ENCODE data around the gene COBL. TPM values are rescaled to one million over a fixed set of nuclear protein-coding genes. Genes with fewer than 3 reads are reported as not detected.

The COBL gene
- total and polyA plus RNA-seq, 10 of the 15 experiments (the other 5 are each of a cell fraction or from before 2014, with no cell fraction given): 0.21 TPM; not detected in 9

DNA sequence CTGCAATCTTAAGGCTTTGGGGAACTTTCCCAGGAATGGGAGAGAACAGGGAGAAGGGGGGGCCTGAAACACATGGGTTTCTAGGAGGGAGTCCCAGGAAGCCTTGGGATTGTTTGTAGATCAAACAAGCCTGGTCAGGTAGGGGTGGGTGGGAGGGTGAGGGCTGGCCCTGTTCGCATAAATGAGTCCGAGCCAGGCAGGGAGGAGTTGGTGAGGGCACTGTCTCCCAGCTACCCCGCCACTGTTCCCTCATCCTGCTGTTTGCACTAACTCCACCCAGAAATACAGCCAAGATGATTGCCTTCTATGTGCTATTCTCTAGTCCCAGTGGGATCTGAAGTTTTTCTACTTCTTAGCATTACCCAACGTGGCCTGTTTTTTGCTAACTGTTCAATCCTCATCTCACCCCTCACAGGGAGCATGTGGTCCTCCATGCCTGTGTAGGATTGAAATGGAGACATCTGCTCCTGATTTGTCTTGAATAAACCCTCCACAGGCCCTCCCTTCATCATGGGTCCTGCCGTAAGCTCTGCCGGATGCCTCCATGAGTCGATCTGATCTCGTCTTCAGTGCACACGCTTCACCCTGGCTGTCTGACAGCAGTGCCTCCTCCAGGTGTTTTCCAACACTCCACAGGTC is 257.0 kb downstream of the COBL start:
- Histone ChIP-seq H2AFZ (ENCODE audit: control insufficient read depth, low read depth, low read length) (no peak overlapping the region), H3K4me3 (no peak overlapping the region), H3K27ac (ENCODE audit: control insufficient read depth, insufficient read depth) (no peak overlapping the region), H3K36me3 (ENCODE audit: control insufficient read depth in 2 of 2, insufficient read depth in 2 of 2, low read length in 1 of 2) (no peaks in the 10 kb centered on the region), H3K79me2 (ENCODE audit: control insufficient read depth, insufficient read depth, low read length) (no peaks in the 10 kb centered on the region), H3K9me3 (replicated peaks; ENCODE audit: control insufficient read depth, insufficient read depth, low read length) (no peaks in the 10 kb centered on the region), H4K20me1 (ENCODE audit: control insufficient read depth, insufficient read depth) (no peaks in the 10 kb centered on the region), H3K9ac (ENCODE audit: control insufficient read depth, insufficient read depth, low read length) (no peak overlapping the region), H3K27me3 (replicated peaks in 1 of 2; ENCODE audit: control insufficient read depth in 2 of 2, insufficient read depth in 2 of 2, low read length in 1 of 2) (no peaks in the 10 kb centered on the region; a peak in 2 of 4 replicates), H3K4me1 (ENCODE audit: control insufficient read depth, insufficient read depth, low read length) (no peaks in the 10 kb centered on the region), H3K4me2 (ENCODE audit: control insufficient read depth, insufficient read depth) (no peak overlapping the region)
- CTCF ChIA-PET: interaction anchor here (1.2 kb wide), 1 partner anchor 11 kb away, joined by 4 read pairs; no protein-coding TSS in a partner anchor
- intact Hi-C loops (cut with micrococcal nuclease; ENCODE audit: unreplicated experiment): no loop called here
- DNase-seq (ENCODE audit: low read depth, low spot score): no peak
- TF ChIP-seq GABPA (IDR thresholded peaks at IDR 0.05; ENCODE audit: low read depth): no peak
- no peak for TF ChIP-seq NRF1 (conservative IDR thresholded peaks at IDR 0.05; ENCODE audit: low read depth, low read length)
- no peak for FAIRE-seq
- BruUV-seq (replicated peaks): no TSS peak
- POLR2A ChIA-PET: no interaction called here
- WGBS (ENCODE audit: insufficient coverage, insufficient replicate concordance, low lambda C conversion rate, missing lambda C conversion rate): 15% methylated on average over 9 of the region's 9 CpGs
- ATAC-seq: no peak
- in situ Hi-C loops (cut with MboI): no loop called here
- RAD21 ChIA-PET (ENCODE audit: unreplicated experiment): no interaction called here
- SMC1A ChIA-PET (ENCODE audit: uncharacterized antibody, unreplicated experiment): no interaction called here

DNA sequence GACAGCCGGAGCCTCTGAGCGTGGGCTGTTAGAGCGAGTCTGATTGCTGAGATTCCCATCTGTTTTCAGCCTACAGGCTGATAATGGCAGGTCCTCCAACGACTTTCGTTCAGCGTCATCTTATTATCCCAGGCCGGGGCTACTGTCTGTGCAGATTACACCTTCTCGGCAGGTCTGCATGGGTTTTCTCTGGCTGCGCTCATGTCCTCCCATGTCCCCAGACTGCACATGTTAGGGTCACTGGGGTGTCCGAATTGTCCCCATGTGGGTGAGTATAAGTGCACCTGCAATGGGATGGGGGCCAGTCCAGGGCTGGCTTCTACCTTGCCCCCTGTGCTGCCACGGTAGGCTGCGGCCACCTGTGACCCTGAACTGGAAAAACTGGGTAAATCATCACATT is 257.8 kb downstream of the COBL start:
- Histone ChIP-seq H3K79me2 (ENCODE audit: control insufficient read depth, insufficient read depth, low read length) (no peaks in the 10 kb centered on the region), H3K27me3 (replicated peaks in 1 of 2; ENCODE audit: control insufficient read depth in 2 of 2, insufficient read depth in 2 of 2, low read length in 1 of 2) (no peaks in the 10 kb centered on the region; a peak in 2 of 4 replicates), H3K4me2 (ENCODE audit: control insufficient read depth, insufficient read depth) (no peak overlapping the region), H3K4me3 (no peak overlapping the region), H3K36me3 (ENCODE audit: control insufficient read depth in 2 of 2, insufficient read depth in 2 of 2, low read length in 1 of 2) (no peaks in the 10 kb centered on the region), H3K4me1 (ENCODE audit: control insufficient read depth, insufficient read depth, low read length) (no peaks in the 10 kb centered on the region), H3K9ac (ENCODE audit: control insufficient read depth, insufficient read depth, low read length) (no peak overlapping the region), H2AFZ (ENCODE audit: control insufficient read depth, low read depth, low read length) (no peak overlapping the region), H3K9me3 (replicated peaks; ENCODE audit: control insufficient read depth, insufficient read depth, low read length) (no peaks in the 10 kb centered on the region), H4K20me1 (ENCODE audit: control insufficient read depth, insufficient read depth) (no peaks in the 10 kb centered on the region), H3K27ac (ENCODE audit: control insufficient read depth, insufficient read depth) (no peak overlapping the region)
- no TSS peak for BruUV-seq (replicated peaks)
- SMC1A ChIA-PET (ENCODE audit: uncharacterized antibody, unreplicated experiment): no interaction called here
- CTCF ChIA-PET: interaction anchor here (1.2 kb wide), 1 partner anchor 12 kb away, joined by 4 read pairs; no protein-coding TSS in a partner anchor
- POLR2A ChIA-PET: no interaction called here
- RAD21 ChIA-PET (ENCODE audit: unreplicated experiment): no interaction called here
- ATAC-seq (no peak), DNase-seq (ENCODE audit: low read depth, low spot score) (no peak), FAIRE-seq (no peak)
- in situ Hi-C loops (cut with MboI): no loop called here
- intact Hi-C loops (cut with micrococcal nuclease; ENCODE audit: unreplicated experiment): no loop called here
- WGBS (ENCODE audit: insufficient coverage, insufficient replicate concordance, low lambda C conversion rate, missing lambda C conversion rate): 33% methylated on average over 12 of the region's 12 CpGs
- TF ChIP-seq, protein P1, sequence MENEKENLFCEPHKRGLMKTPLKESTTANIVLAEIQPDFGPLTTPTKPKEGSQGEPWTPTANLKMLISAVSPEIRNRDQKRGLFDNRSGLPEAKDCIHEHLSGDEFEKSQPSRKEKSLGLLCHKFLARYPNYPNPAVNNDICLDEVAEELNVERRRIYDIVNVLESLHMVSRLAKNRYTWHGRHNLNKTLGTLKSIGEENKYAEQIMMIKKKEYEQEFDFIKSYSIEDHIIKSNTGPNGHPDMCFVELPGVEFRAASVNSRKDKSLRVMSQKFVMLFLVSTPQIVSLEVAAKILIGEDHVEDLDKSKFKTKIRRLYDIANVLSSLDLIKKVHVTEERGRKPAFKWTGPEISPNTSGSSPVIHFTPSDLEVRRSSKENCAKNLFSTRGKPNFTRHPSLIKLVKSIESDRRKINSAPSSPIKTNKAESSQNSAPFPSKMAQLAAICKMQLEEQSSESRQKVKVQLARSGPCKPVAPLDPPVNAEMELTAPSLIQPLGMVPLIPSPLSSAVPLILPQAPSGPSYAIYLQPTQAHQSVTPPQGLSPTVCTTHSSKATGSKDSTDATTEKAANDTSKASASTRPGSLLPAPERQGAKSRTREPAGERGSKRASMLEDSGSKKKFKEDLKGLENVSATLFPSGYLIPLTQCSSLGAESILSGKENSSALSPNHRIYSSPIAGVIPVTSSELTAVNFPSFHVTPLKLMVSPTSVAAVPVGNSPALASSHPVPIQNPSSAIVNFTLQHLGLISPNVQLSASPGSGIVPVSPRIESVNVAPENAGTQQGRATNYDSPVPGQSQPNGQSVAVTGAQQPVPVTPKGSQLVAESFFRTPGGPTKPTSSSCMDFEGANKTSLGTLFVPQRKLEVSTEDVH (IDR thresholded peaks at IDR 0.05; ENCODE audit: low read depth, partially characterized antibody): no peak
- no peak for TF ChIP-seq PAX8 (IDR thresholded peaks at IDR 0.05)
- TF ChIP-seq, protein P2, sequence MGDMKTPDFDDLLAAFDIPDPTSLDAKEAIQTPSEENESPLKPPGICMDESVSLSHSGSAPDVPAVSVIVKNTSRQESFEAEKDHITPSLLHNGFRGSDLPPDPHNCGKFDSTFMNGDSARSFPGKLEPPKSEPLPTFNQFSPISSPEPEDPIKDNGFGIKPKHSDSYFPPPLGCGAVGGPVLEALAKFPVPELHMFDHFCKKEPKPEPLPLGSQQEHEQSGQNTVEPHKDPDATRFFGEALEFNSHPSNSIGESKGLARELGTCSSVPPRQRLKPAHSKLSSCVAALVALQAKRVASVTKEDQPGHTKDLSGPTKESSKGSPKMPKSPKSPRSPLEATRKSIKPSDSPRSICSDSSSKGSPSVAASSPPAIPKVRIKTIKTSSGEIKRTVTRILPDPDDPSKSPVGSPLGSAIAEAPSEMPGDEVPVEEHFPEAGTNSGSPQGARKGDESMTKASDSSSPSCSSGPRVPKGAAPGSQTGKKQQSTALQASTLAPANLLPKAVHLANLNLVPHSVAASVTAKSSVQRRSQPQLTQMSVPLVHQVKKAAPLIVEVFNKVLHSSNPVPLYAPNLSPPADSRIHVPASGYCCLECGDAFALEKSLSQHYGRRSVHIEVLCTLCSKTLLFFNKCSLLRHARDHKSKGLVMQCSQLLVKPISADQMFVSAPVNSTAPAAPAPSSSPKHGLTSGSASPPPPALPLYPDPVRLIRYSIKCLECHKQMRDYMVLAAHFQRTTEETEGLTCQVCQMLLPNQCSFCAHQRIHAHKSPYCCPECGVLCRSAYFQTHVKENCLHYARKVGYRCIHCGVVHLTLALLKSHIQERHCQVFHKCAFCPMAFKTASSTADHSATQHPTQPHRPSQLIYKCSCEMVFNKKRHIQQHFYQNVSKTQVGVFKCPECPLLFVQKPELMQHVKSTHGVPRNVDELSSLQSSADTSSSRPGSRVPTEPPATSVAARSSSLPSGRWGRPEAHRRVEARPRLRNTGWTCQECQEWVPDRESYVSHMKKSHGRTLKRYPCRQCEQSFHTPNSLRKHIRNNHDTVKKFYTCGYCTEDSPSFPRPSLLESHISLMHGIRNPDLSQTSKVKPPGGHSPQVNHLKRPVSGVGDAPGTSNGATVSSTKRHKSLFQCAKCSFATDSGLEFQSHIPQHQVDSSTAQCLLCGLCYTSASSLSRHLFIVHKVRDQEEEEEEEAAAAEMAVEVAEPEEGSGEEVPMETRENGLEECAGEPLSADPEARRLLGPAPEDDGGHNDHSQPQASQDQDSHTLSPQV (IDR thresholded peaks at IDR 0.05): no peak
- no peak for TF ChIP-seq IKZF1 (conservative IDR thresholded peaks at IDR 0.05)
- no peak for TF ChIP-seq MEF2B (IDR thresholded peaks at IDR 0.05; ENCODE audit: partially characterized antibody, poor library complexity, severe bottlenecking)
- TF ChIP-seq WRNIP1 (IDR thresholded peaks at IDR 0.05; ENCODE audit: borderline replicate concordance, low read depth, low read length): no peak
- no peak for TF ChIP-seq NR2C1 (IDR thresholded peaks at IDR 0.05)
- TF ChIP-seq NBN (IDR thresholded peaks at IDR 0.05): no peak
- no peak for TF ChIP-seq YBX1 (IDR thresholded peaks at IDR 0.05)
- TF ChIP-seq CBFB (IDR thresholded peaks at IDR 0.05; ENCODE audit: low read depth): no peak

All from GM12878 (cell line).